ENCODE measurements around the gene ANXA2R.

GRCh38 chr5:43005031-43005430, 35.1 kb downstream of the ANXA2R start:
- no peak for TF ChIP-seq CTCF (IDR thresholded peaks at IDR 0.05)
- TF ChIP-seq EP300 (IDR thresholded peaks at IDR 0.05) = no peak

Measured in ovary (tissue), 3 donors.